Diencephalon (tissue), 1 donor: Measurements from ENCODE around the gene ZNF93. TPM values are rescaled to one million over a fixed set of nuclear protein-coding genes. Genes with fewer than 3 reads are reported as not detected.

Experiments used
- total RNA-seq: library from RNA; depleted of rRNA; stranded (reverse); fragments of >200 nt; gene quantifications from one replicate; pipeline ENCODE4 v1.2.3, GENCODE V29; 2014

The ZNF93 gene
- total RNA-seq = 18.2 TPM

DNA sequence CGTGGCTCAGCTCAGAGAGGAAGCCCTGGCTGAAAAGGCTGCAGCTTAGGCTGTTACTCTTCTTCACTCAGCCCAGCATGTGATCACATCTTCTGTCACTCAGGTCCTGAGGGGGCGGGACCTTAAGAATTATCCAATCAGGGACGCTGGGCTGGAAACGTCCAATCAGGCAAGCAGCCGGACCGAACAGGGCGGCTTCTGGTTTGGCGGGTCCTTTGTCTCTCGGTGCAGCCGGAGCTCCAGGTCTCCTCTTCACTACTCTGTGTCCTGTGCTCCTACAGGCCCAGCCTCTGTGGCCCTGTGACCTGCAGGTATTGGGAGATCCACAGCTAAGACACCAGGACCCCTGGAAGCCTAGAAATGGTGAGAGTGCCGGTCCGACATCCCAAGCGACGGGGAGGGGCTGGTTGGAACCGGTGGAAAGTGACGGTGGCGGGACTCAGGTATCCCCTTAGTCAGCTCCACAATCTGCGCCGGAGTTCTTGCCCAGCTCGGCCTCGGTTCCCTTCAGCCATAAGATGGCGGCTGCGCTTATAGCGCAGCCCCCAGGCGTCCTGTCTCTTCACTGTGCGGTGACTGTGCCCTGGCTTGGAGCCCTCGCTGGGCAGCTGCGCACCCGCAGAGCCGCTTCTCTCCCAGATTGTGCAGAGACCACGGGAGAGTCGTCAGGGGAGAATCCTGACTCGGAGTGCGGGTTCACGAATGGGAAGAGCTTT lies at the start of gene ZNF93:
TSS of gene ZNF93 (plus strand) at position 218 of the 716 bp plus-strand sequence. CDS start at position 361, 143 bp downstream.

DNA sequence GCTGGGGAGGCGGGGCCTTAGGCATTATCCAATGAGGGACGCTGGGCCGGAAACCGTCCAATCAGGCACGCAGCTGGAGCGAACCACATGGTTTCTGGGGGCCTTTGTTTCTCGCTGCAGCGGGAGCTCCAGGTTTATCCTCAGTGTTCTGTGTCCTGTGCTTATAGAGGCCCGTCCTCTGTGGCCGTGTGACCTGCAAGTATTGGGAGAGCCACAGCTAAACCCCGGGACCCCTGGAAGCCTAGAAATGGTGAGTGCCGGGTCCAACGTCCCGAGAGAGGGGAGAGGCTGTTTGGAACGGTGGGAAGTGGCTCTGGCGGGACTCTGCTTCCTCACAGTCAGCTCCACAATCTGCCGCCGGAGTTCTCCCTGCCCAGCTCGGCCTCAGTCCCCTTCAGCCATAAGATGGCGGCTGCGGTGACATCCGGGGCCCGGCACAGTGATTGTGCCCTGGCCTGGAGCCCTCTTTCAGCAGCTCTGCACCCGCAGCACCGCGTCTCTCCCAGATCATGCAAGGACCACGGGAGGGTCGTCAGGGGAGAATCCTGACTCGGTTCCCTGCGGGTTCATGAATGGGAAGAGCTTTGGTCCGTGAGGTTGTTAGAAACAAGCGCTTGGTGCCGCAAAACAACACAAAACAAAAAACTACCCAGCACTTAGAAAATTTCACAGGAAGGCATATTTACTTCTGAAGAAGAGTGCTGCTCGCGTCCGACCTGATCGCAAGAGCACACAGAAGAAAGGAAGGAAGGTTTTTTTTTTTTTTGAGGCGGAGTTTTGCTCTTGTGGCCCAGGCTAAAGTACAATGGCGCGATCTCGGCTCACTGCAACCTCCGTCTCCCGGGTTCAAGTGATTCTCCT lies 34.8 kb upstream of the ZNF93 start, which contains the start of gene ZNF253:
TSS of gene ZNF253 (plus strand) at position 133 of the 861 bp plus-strand sequence. CDS start at position 248, 115 bp downstream.

Other genes with a start within 250 kb of the ZNF93 start
- gene ATP13A1, start 237.3 kb upstream of the ZNF93 start, total RNA-seq = 25.4 TPM
- gene ZNF101, start 232.1 kb upstream of the ZNF93 start, total RNA-seq = 9.2 TPM
- 28.4 TPM for gene ZNF14, start 167.8 kb upstream of the ZNF93 start, total RNA-seq
- 51.7 TPM for gene ZNF506, start 79.2 kb upstream of the ZNF93 start, total RNA-seq
- 30.9 TPM for gene ZNF253, start 35.1 kb upstream of the ZNF93 start, total RNA-seq
- 12.9 TPM for gene ZNF682, start 138.6 kb downstream of the ZNF93 start, total RNA-seq
- 3.9 TPM for gene ZNF90, start 177.1 kb downstream of the ZNF93 start, total RNA-seq